Upper lobe of right lung (tissue), 1 donor: ENCODE data around the gene EPAS1. TPM values are rescaled to one million over a fixed set of nuclear protein-coding genes. Genes with fewer than 3 reads are reported as not detected.
A peak's percentile ranks its signal among the peaks of the same experiment; 100 is the strongest.

Source experiments
- ATAC-seq: fragments of 200-7000 bp; cut with Tn5 transposase; one replicate; pipeline ENCODE4 v1.9.1; 2020; ENCODE audit warnings: mild to moderate bottlenecking, moderate library complexity
- DNase-seq: peaks from one replicate; pipeline ENCODE4 v3.0.0-alpha.2; 2020
- H3K27ac ChIP-seq: fragments of 200-600 bp; one replicate; pipeline ENCODE4 v1.8.0; 2022
- H3K27me3 ChIP-seq: fragments of 200-600 bp; one replicate; pipeline ENCODE4 v1.8.0; 2022; ENCODE audit warnings: mild to moderate bottlenecking
- H3K36me3 ChIP-seq: fragments of 200-600 bp; one replicate; pipeline ENCODE4 v1.8.0; 2022
- H3K4me1 ChIP-seq: fragments of 200-600 bp; one replicate; pipeline ENCODE4 v1.8.0; 2022
- H3K4me3 ChIP-seq: fragments of 200-600 bp; one replicate; pipeline ENCODE4 v1.8.0; 2022; ENCODE audit warnings: mild to moderate bottlenecking
- H3K9me3 ChIP-seq: fragments of 200-600 bp; one replicate; pipeline ENCODE4 v1.8.0; 2022
- CTCF ChIP-seq: fragments of 200-600 bp; IDR thresholded peaks from one replicate; pipeline ENCODE4 v1.8.0; 2022; ENCODE audit warnings: antibody characterized with exemption
- intact Hi-C: fragments of 100-400 bp; cut with DNase I; formaldehyde crosslinking; loops from one replicate; pipeline ENCODE4 v1.11.0; 2022
- total RNA-seq: library from RNA; stranded (reverse); fragmentation: NEBNext Ultra II Directional; extraction: Animal tissue kit (Norgen Biotek cat#: 25700); gene quantifications from one replicate; pipeline ENCODE4 v1.2.1, GENCODE V29; 2021
- donor health status: DM: no; HTN: yes; CAD: no; lungs with severe emphysema.

Gene EPAS1
- total RNA-seq, 1 donor from 2014 or later: 1,593 TPM

DNA sequence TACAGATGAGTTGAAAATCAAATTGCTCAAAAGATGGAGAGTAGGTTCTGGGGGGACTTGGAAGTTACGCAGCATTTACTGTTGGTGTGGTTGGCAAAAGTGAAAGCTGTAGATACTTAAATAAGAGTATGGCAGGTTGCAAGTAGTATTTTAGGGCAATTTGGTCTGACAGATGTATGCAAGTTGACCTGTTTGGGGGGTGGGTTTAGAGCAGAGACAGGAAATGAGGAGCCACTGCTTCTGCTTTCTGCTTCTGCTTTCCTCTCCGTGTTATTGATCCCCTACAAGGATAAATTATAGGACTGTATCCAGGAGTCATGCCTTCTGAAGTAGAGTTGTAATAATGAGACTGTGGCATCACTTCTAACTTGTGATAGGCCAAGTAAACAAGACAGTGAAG is 71.2 kb downstream of the EPAS1 start:
- no peak for DNase-seq
- intact Hi-C loops: loop anchor here (10.0 kb wide), 1 partner anchor 364 kb away; no protein-coding TSS in a partner anchor
- Histone ChIP-seq H3K27ac (no peak overlapping the region), H3K36me3 (peaks cover 94% of the 10 kb centered on the region), H3K27me3 (no peaks in the 10 kb centered on the region), H3K9me3 (no peaks in the 10 kb centered on the region), H3K4me3 (no peak overlapping the region), H3K4me1 (peaks cover 61% of the 10 kb centered on the region)
- ATAC-seq: no peak
- no peak for TF ChIP-seq CTCF

DNA sequence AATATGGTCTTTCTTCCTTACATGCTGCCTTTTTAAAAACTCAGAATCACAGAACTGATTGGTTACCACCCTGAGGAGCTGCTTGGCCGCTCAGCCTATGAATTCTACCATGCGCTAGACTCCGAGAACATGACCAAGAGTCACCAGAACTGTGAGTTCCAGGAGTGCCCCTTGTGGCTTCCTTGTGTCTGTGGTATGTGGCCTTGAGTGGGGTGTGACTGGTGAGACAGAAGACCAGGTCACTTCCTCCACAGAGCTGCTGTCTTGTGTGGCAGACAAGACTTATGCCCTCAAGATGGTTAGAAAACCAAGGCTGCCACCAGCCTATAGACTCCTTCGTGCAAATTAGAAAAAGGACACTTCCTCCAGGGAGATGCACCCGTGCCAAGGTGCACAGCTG is 72.6 kb downstream of the EPAS1 start:
- H3K4me3 ChIP-seq: no peak overlapping the region
- ATAC-seq (peak; percentile 63), DNase-seq (no peak)
- H3K27ac ChIP-seq: no peak overlapping the region
- intact Hi-C loops: loop anchor here (10.0 kb wide), 1 partner anchor 365 kb away; no protein-coding TSS in a partner anchor
- TF ChIP-seq CTCF: no peak
- H3K27me3 ChIP-seq: no peaks in the 10 kb centered on the region
- H3K4me1 ChIP-seq: peaks cover 49% of the 10 kb centered on the region
- peaks cover 95% of the 10 kb centered on the region for H3K36me3 ChIP-seq
- no peaks in the 10 kb centered on the region for H3K9me3 ChIP-seq

- TF ChIP-seq CTCF: no peak
- H3K27me3 ChIP-seq: no peaks in the 10 kb centered on the region
- DNase-seq (no peak), ATAC-seq (no peak)
- no peak overlapping the region for H3K4me3 ChIP-seq
- H3K9me3 ChIP-seq: no peaks in the 10 kb centered on the region
- H3K4me1 ChIP-seq: peaks cover 43% of the 10 kb centered on the region
- H3K27ac ChIP-seq: no peak overlapping the region
- peaks cover 98% of the 10 kb centered on the region for H3K36me3 ChIP-seq
- intact Hi-C loops: no loop called here
Measured at GRCh38 chr2:46371854-46372253, 74.6 kb downstream of the EPAS1 start.

DNA sequence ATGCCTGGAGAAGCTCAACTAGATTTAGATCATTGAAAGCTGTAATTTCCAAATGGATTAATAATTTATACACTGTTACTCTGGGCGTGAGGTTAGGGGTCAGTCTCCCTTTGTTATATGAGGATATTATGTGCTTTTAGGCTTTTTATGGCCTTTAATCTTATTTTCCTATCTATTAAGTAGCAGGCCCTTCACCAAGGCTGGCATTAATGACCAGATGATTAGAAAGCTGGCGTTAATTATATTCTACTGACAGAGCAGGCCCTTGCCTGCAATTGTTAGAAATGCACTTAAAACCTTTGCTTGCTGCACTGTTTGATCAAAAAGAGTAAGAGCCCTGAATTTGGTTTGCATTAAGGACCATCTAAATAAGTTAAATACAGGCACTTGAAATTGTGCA is 75.3 kb downstream of the EPAS1 start:
- no peak overlapping the region for H3K4me3 ChIP-seq
- peaks cover 45% of the 10 kb centered on the region for H3K4me1 ChIP-seq
- no peak for TF ChIP-seq CTCF
- DNase-seq (no peak), ATAC-seq (no peak)
- intact Hi-C loops: no loop called here
- no peaks in the 10 kb centered on the region for H3K27me3 ChIP-seq
- H3K9me3 ChIP-seq: no peaks in the 10 kb centered on the region
- H3K36me3 ChIP-seq: peaks cover 98% of the 10 kb centered on the region
- no peak overlapping the region for H3K27ac ChIP-seq

- Histone ChIP-seq H3K27ac (no peak overlapping the region), H3K36me3 (peaks cover 100% of the 10 kb centered on the region), H3K27me3 (no peaks in the 10 kb centered on the region), H3K4me1 (peaks cover 46% of the 10 kb centered on the region), H3K9me3 (no peaks in the 10 kb centered on the region), H3K4me3 (no peak overlapping the region)
- ATAC-seq (no peak), DNase-seq (no peak)
- no peak for TF ChIP-seq CTCF
- intact Hi-C loops: no loop called here
Measured at GRCh38 chr2:46373238-46373637, 76.0 kb downstream of the EPAS1 start.

- Histone ChIP-seq H3K9me3 (no peaks in the 10 kb centered on the region), H3K4me1 (peaks cover 42% of the 10 kb centered on the region), H3K27me3 (no peaks in the 10 kb centered on the region), H3K36me3 (peaks cover 100% of the 10 kb centered on the region), H3K4me3 (no peak overlapping the region), H3K27ac (no peak overlapping the region)
- ATAC-seq (no peak), DNase-seq (no peak)
- TF ChIP-seq CTCF: no peak
- intact Hi-C loops: no loop called here
Measured at GRCh38 chr2:46375566-46376125, 78.4 kb downstream of the EPAS1 start.
